ENCODE results near the gene FGFR3. TPM values are rescaled to one million over a fixed set of nuclear protein-coding genes. Genes with fewer than 3 reads are reported as not detected.

The FGFR3 gene
- total RNA-seq, 1 experiment from 2014 or later = 8.2 TPM

DNA sequence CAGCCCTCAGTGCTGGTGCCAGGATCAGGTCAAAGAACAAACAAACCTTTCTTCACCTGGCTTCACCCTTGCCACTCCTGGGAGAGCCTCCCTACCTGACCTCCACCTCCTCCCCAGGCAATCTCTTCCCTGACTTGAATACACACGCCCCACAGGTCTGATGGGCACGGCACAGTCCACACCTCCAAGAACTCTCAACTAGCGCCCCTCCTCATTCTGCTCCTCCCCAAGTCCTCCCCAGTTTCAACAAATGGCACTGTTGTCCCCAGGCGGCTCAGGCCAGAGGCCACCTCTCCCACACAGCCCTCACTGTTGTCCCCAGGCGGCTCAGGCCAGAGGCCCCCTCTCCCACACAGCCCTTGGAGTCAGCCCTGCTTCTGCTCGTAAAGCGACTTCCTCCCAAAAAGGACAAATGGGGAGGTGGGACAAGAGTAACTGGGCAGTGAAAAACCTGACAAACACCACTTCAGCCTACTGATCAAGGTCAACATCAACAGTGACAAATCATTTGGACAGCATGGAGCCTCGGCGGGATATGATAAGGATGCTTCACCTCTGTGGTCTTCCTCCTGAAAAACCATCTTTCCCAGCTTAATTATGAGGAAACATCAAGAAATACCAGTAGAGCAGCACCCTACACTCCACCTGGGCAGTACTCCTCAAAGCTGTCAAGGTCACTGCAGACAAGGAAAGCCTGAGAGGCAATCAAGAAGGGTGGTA lies 60.0 kb downstream of the FGFR3 start:
- H3K27ac ChIP-seq (ENCODE audit: low read length) = no peak overlapping the region
- DNase-seq (ENCODE audit: low read depth, low spot score) = no peak
- no peak overlapping the region for H3K4me3 ChIP-seq (ENCODE audit: low read depth in 2 of 2, low read length in 2 of 2)
- ATAC-seq = no peak
- no peak for TF ChIP-seq POLR2AphosphoS5 (IDR thresholded peaks at IDR 0.05; ENCODE audit: low read depth, low read length)
- no peak for TF ChIP-seq TCF7L2 (IDR thresholded peaks at IDR 0.05; ENCODE audit: low read depth, low read length)
- no peak for TF ChIP-seq CTCF (IDR thresholded peaks at IDR 0.05)
- TF ChIP-seq, protein P1, sequence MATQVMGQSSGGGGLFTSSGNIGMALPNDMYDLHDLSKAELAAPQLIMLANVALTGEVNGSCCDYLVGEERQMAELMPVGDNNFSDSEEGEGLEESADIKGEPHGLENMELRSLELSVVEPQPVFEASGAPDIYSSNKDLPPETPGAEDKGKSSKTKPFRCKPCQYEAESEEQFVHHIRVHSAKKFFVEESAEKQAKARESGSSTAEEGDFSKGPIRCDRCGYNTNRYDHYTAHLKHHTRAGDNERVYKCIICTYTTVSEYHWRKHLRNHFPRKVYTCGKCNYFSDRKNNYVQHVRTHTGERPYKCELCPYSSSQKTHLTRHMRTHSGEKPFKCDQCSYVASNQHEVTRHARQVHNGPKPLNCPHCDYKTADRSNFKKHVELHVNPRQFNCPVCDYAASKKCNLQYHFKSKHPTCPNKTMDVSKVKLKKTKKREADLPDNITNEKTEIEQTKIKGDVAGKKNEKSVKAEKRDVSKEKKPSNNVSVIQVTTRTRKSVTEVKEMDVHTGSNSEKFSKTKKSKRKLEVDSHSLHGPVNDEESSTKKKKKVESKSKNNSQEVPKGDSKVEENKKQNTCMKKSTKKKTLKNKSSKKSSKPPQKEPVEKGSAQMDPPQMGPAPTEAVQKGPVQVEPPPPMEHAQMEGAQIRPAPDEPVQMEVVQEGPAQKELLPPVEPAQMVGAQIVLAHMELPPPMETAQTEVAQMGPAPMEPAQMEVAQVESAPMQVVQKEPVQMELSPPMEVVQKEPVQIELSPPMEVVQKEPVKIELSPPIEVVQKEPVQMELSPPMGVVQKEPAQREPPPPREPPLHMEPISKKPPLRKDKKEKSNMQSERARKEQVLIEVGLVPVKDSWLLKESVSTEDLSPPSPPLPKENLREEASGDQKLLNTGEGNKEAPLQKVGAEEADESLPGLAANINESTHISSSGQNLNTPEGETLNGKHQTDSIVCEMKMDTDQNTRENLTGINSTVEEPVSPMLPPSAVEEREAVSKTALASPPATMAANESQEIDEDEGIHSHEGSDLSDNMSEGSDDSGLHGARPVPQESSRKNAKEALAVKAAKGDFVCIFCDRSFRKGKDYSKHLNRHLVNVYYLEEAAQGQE (IDR thresholded peaks at IDR 0.05; ENCODE audit: insufficient read depth in 1 of 2, low read depth in 2 of 2, low read length in 1 of 2) = no peak
- TF ChIP-seq SIN3A (IDR thresholded peaks at IDR 0.05; ENCODE audit: borderline replicate concordance, insufficient read depth, low read depth, low read length) = no peak
- no peaks in the 10 kb centered on the region for H3K9me3 ChIP-seq (ENCODE audit: control insufficient read depth, insufficient read depth, low read depth, low read length)
- H3K4me1 ChIP-seq (ENCODE audit: control insufficient read depth, insufficient read depth, low read length) = peaks cover 15% of the 10 kb centered on the region
- in situ Hi-C loops (cut with HindIII; ENCODE audit: low pct_unique_long_range_greater_than_20kb, low sequenced_read_pairs) = no loop called here
- POLR2A ChIA-PET = no interaction called here
- no peaks in the 10 kb centered on the region for H3K27me3 ChIP-seq (ENCODE audit: control insufficient read depth, insufficient read depth, low read length)
- CTCF ChIA-PET = no interaction called here
- H3K36me3 ChIP-seq (ENCODE audit: control insufficient read depth, insufficient read depth, low read length) = peaks cover 5% of the 10 kb centered on the region
- intact Hi-C loops (cut with micrococcal nuclease; ENCODE audit: unreplicated experiment) = no loop called here
- BruUV-seq (replicated peaks) = no TSS peak

DNA sequence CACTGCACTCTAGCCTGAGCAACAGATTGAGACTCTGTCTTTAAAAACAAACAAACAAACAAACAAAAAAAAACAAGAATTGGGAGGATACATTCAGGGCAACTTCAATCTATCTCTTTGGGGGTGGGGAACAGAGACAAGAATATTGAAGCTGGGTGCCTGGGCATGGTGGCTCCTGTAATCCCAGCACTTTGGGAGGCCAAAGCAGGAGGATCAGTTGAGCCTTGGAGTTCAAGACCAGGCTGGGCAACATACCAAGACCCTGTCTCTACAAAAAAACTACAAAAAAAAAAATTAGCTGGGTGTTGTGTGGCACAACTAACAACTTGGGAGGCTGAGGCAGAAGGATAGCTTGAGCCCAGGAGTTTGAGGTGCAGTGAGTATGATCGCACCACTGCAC lies 61.7 kb downstream of the FGFR3 start:
- no peaks in the 10 kb centered on the region for H3K27me3 ChIP-seq (ENCODE audit: control insufficient read depth, insufficient read depth, low read length)
- intact Hi-C loops (cut with micrococcal nuclease; ENCODE audit: unreplicated experiment) = no loop called here
- H3K9me3 ChIP-seq (ENCODE audit: control insufficient read depth, insufficient read depth, low read depth, low read length) = no peaks in the 10 kb centered on the region
- TF ChIP-seq, protein P1 (IDR thresholded peaks at IDR 0.05; ENCODE audit: insufficient read depth in 1 of 2, low read depth in 2 of 2, low read length in 1 of 2) = no peak
- TF ChIP-seq TCF7L2 (IDR thresholded peaks at IDR 0.05; ENCODE audit: low read depth, low read length) = no peak
- no peak for TF ChIP-seq SIN3A (IDR thresholded peaks at IDR 0.05; ENCODE audit: borderline replicate concordance, insufficient read depth, low read depth, low read length)
- TF ChIP-seq POLR2AphosphoS5 (IDR thresholded peaks at IDR 0.05; ENCODE audit: low read depth, low read length) = no peak
- TF ChIP-seq CTCF (IDR thresholded peaks at IDR 0.05) = no peak
- TSS peak; percentile 86 for BruUV-seq (replicated peaks)
- peak overlapping the region; percentile 83 for H3K27ac ChIP-seq (ENCODE audit: low read length)
- in situ Hi-C loops (cut with HindIII; ENCODE audit: low pct_unique_long_range_greater_than_20kb, low sequenced_read_pairs) = no loop called here
- ATAC-seq (no peak), DNase-seq (ENCODE audit: low read depth, low spot score) (no peak)
- ChIA-PET POLR2A (no interaction called here), CTCF (no interaction called here)
- H3K4me1 ChIP-seq (ENCODE audit: control insufficient read depth, insufficient read depth, low read length) = peaks cover 15% of the 10 kb centered on the region
- peak overlapping the region; percentile 75 to 78 for H3K4me3 ChIP-seq (ENCODE audit: low read depth in 2 of 2, low read length in 2 of 2)
- peaks cover 5% of the 10 kb centered on the region for H3K36me3 ChIP-seq (ENCODE audit: control insufficient read depth, insufficient read depth, low read length)
